H9 (cell line): ENCODE measurements around the gene MRPL28. TPM values are rescaled to one million over a fixed set of nuclear protein-coding genes. Genes with fewer than 3 reads are reported as not detected.
"Not testable (repeated sequence)": the region's sequence is repeated elsewhere in the genome, so short reads cannot be mapped to it uniquely, and the experiment has no call there.

Experiments used
- DNase-seq: peaks from one replicate; pipeline ENCODE4 v3.0.0-alpha.2; 2017
- H2AFZ ChIP-seq: one replicate; pipeline ENCODE4 v1.6.1; 2013; ENCODE audit warnings: mild to moderate bottlenecking, low read length, control low read depth, moderate library complexity
- H2AK5ac ChIP-seq: 2 replicates; pipeline ENCODE4 v1.6.1; 2013; ENCODE audit warnings: low read length, control low read depth, mixed read lengths; ENCODE audit not compliant: insufficient read length
- H2BK120ac ChIP-seq: one replicate; pipeline ENCODE4 v1.6.1; 2013; ENCODE audit warnings: low read depth, mild to moderate bottlenecking, low read length, control low read depth, inconsistent platforms; ENCODE audit not compliant: poor library complexity, severe bottlenecking
- H2BK12ac ChIP-seq: 2 replicates; pipeline ENCODE4 v1.6.1; 2013; ENCODE audit warnings: low read length, control low read depth, mixed read lengths, low read depth; ENCODE audit not compliant: insufficient read length
- H2BK15ac ChIP-seq: 2 replicates; pipeline ENCODE4 v1.6.1; 2013; ENCODE audit warnings: low read depth, low read length, control low read depth
- H2BK20ac ChIP-seq: one replicate; pipeline ENCODE4 v1.6.1; 2013; ENCODE audit warnings: low read depth, mild to moderate bottlenecking, low read length, control low read depth, inconsistent platforms; ENCODE audit not compliant: poor library complexity, severe bottlenecking
- H2BK5ac ChIP-seq: 2 replicates; pipeline ENCODE4 v1.6.1; 2013; ENCODE audit warnings: low read length, control low read depth, mixed read lengths; ENCODE audit not compliant: insufficient read length
- H3K14ac ChIP-seq: 2 replicates; pipeline ENCODE4 v1.6.1; 2013; ENCODE audit warnings: low read length, control low read depth; ENCODE audit not compliant: insufficient read depth
- H3K18ac ChIP-seq: 2 replicates; pipeline ENCODE4 v1.6.1; 2013; ENCODE audit warnings: low read depth, mild to moderate bottlenecking, mixed read lengths, low read length, control low read depth; ENCODE audit not compliant: insufficient read length
- H3K23ac ChIP-seq: 2 replicates; pipeline ENCODE4 v1.6.1; 2013; ENCODE audit warnings: low read length, control low read depth, mixed read lengths, low read depth; ENCODE audit not compliant: insufficient read length
- H3K23me2 ChIP-seq: 2 replicates; pipeline ENCODE4 v1.6.1; 2013; ENCODE audit warnings: low read depth, mild to moderate bottlenecking, mixed read lengths, low read length, control low read depth; ENCODE audit not compliant: insufficient read length, poor library complexity, severe bottlenecking
- H3K27ac ChIP-seq: 2 replicates; pipeline ENCODE4 v1.5.1; 2013; ENCODE audit warnings: low read length, control low read depth, mixed read lengths, low read depth; ENCODE audit not compliant: insufficient read length
- H3K27me3 ChIP-seq: 2 replicates; pipeline ENCODE4 v1.6.1; 2013; ENCODE audit warnings: low read length, control low read depth, inconsistent platforms; ENCODE audit not compliant: insufficient read depth
- H3K4ac ChIP-seq: 2 replicates; pipeline ENCODE4 v1.6.1; 2013; ENCODE audit warnings: low read depth, mild to moderate bottlenecking, control low read depth, inconsistent platforms, low read length, moderate library complexity
- H3K4me1 ChIP-seq: 2 replicates; pipeline ENCODE4 v1.6.1; 2013; ENCODE audit warnings: low read length, control low read depth, inconsistent platforms; ENCODE audit not compliant: insufficient read depth
- H3K4me2 ChIP-seq: 2 replicates; pipeline ENCODE4 v1.6.1; 2013; ENCODE audit warnings: low read length, control low read depth, mixed read lengths; ENCODE audit not compliant: insufficient read length, insufficient read depth
- H3K56ac ChIP-seq: 2 replicates; pipeline ENCODE4 v1.6.1; 2013; ENCODE audit warnings: low read depth, mild to moderate bottlenecking, mixed read lengths, low read length, control low read depth; ENCODE audit not compliant: insufficient read length
- H3K79me1 ChIP-seq: 2 replicates; pipeline ENCODE4 v1.6.1; 2013; ENCODE audit warnings: low read depth, mild to moderate bottlenecking, moderate library complexity, low read length, control low read depth, inconsistent platforms; ENCODE audit not compliant: insufficient read depth, poor library complexity, severe bottlenecking
- H3K79me2 ChIP-seq: 2 replicates; pipeline ENCODE4 v1.6.1; 2013; ENCODE audit warnings: low read length, control low read depth, inconsistent platforms; ENCODE audit not compliant: insufficient read depth
- H3K9ac ChIP-seq: 2 replicates; pipeline ENCODE4 v1.6.1; 2013; ENCODE audit warnings: low read length, control low read depth, mixed read lengths; ENCODE audit not compliant: insufficient read length; ENCODE audit errors: extremely low read depth
- H3K9me3 ChIP-seq: one replicate; pipeline ENCODE4 v1.6.1; 2013; ENCODE audit warnings: low read depth, low read length, inconsistent platforms; ENCODE audit not compliant: control insufficient read depth
- H3T11ph ChIP-seq: one replicate; pipeline ENCODE4 v1.6.1; 2013; ENCODE audit warnings: mild to moderate bottlenecking, low read length, control low read depth, inconsistent platforms
- H4K20me1 ChIP-seq: one replicate; pipeline ENCODE4 v1.6.1; 2013; ENCODE audit not compliant: control insufficient read depth, insufficient read length, insufficient read depth
- H4K5ac ChIP-seq: 2 replicates; pipeline ENCODE4 v1.6.1; 2013; ENCODE audit warnings: low read depth, mild to moderate bottlenecking, mixed read lengths, low read length, control low read depth; ENCODE audit not compliant: insufficient read length
- H4K8ac ChIP-seq: replicated peaks from 2 replicates; pipeline ENCODE4 v1.6.1; 2013; ENCODE audit warnings: low read length, control low read depth, mixed read lengths, low read depth; ENCODE audit not compliant: insufficient read length
- H4K91ac ChIP-seq: 2 replicates; pipeline ENCODE4 v1.6.1; 2013; ENCODE audit warnings: low read depth, mild to moderate bottlenecking, moderate library complexity, mixed read lengths, low read length, control low read depth; ENCODE audit not compliant: insufficient read length
- H3K27ac Mint-ChIP-seq, 3 experiments: 2 replicates in 2 of 3; 3 replicates in 1 of 3; pipeline ENCODE4 v1.8.0; 2020 to 2021; ENCODE audit warnings: mixed read lengths in 3 of 3, mild to moderate bottlenecking in 1 of 3, moderate library complexity in 1 of 3
- H3K27me3 Mint-ChIP-seq: 2 replicates; pipeline ENCODE4 v1.8.0; 2021; ENCODE audit warnings: low read depth, mild to moderate bottlenecking, moderate library complexity, mixed read lengths
- H3K36me3 Mint-ChIP-seq, 3 experiments: 2 replicates in 2 of 3; 3 replicates in 1 of 3; pipeline ENCODE4 v1.8.0; 2020 to 2021; ENCODE audit warnings: low read depth in 3 of 3, mixed read lengths in 3 of 3; ENCODE audit not compliant: insufficient read depth in 1 of 3
- H3K4me1 Mint-ChIP-seq, 2 experiments: 2 replicates each; pipeline ENCODE4 v1.8.0; 2020; ENCODE audit warnings: mixed read lengths in 2 of 2
- H3K4me3 Mint-ChIP-seq, 2 experiments: 2 replicates in 1 of 2; 3 replicates in 1 of 2; pipeline ENCODE4 v1.8.0; 2020 to 2021; ENCODE audit warnings: mild to moderate bottlenecking in 2 of 2, mixed read lengths in 2 of 2, moderate library complexity in 1 of 2
- H3K9me3 Mint-ChIP-seq, 2 experiments: 2 replicates in 1 of 2; 3 replicates in 1 of 2; pipeline ENCODE4 v1.8.0; 2020; ENCODE audit warnings: mild to moderate bottlenecking in 2 of 2, mixed read lengths in 2 of 2, moderate library complexity in 1 of 2
- WGBS: extraction: QIAGEN DNeasy Blood & Tissue Kit; methylation state at CpG from one replicate; pipeline ENCODE4 v1.1.7; 2013; ENCODE audit warnings: missing lambda C conversion rate, low lambda C conversion rate, mixed read lengths; ENCODE audit not compliant: insufficient read length; ENCODE audit errors: extremely low coverage; 5-methylcytosine and 5-hydroxymethylcytosine counted together
- total RNA-seq: library from RNA; stranded (reverse); gene quantifications from 2 replicates; pipeline ENCODE4 v1.2.1, GENCODE V29; 2021
- TF ChIP-seq, protein P1 (sequence below): fragments of 200-600 bp; sonication (generic); conservative IDR thresholded peaks from 3 replicates; pipeline ENCODE4 v1.8.0; 2021; ENCODE audit warnings: antibody characterized with exemption, mild to moderate bottlenecking

Gene MRPL28
- total RNA-seq, 1 experiment from 2014 or later: 154 TPM

DNA sequence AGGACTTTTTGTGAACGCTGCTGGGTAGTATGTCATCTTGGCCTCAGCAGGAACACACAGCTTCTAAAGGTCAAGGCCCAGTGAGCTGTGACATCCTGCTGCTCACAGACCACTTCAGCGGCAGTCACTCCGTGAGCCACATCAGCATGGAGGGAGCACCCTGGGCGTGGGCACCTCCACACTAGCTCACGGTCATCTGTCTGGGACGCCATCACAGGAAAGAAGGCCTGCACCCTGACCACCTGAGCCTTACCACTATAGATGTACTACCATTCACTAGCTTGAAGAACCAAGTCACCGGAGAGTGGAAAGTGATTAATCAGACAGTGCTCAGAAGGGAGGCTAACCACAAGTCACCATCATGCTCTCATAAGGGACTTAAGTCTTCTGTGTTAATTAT, 21.1 kb downstream of the MRPL28 start:
- Mint-ChIP-seq H3K4me1 (peaks cover 4 to 5% of the 10 kb centered on the region in 2 experiments; a peak in 3 of 4 replicates), H3K9me3 (no peaks in the 10 kb centered on the region), H3K4me3 (peak overlapping the region in 1 of 2 experiments; percentile 14; a peak in 2 of 5 replicates), H3K27me3 (no peaks in the 10 kb centered on the region), H3K36me3 (peaks cover 29 to 52% (median 31%) of the 10 kb centered on the region in 3 experiments), H3K27ac (no peak overlapping the region)
- Histone ChIP-seq H2BK15ac (no peak overlapping the region), H3K23me2 (peaks cover 4% of the 10 kb centered on the region), H2AK5ac (no peak overlapping the region), H2AFZ (no peak overlapping the region), H3K23ac (no peak overlapping the region), H3K79me1 (peaks cover 5% of the 10 kb centered on the region), H3K79me2 (peaks cover 28% of the 10 kb centered on the region; the same call in 1 of the 2 replicates), H2BK120ac (no peak overlapping the region), H3K4ac (no peak overlapping the region), H3K9ac (no peak overlapping the region), H2BK12ac (no peak overlapping the region), H3K27ac (no peak overlapping the region), H4K20me1 (no peaks in the 10 kb centered on the region), H2BK20ac (no peak overlapping the region), H3T11ph (no peak overlapping the region), H4K5ac (no peak overlapping the region), H3K18ac (no peak overlapping the region), H3K9me3 (no peaks in the 10 kb centered on the region), H3K4me2 (no peak overlapping the region), H3K4me1 (no peaks in the 10 kb centered on the region), H2BK5ac (no peak overlapping the region), H3K56ac (no peak overlapping the region), H4K8ac (no peak overlapping the region), H4K91ac (no peak overlapping the region), H3K27me3 (no peaks in the 10 kb centered on the region), H3K14ac (no peak overlapping the region)
- WGBS: no CpG with 5 or more reads among the region's 7 CpGs
- TF ChIP-seq, protein P1, sequence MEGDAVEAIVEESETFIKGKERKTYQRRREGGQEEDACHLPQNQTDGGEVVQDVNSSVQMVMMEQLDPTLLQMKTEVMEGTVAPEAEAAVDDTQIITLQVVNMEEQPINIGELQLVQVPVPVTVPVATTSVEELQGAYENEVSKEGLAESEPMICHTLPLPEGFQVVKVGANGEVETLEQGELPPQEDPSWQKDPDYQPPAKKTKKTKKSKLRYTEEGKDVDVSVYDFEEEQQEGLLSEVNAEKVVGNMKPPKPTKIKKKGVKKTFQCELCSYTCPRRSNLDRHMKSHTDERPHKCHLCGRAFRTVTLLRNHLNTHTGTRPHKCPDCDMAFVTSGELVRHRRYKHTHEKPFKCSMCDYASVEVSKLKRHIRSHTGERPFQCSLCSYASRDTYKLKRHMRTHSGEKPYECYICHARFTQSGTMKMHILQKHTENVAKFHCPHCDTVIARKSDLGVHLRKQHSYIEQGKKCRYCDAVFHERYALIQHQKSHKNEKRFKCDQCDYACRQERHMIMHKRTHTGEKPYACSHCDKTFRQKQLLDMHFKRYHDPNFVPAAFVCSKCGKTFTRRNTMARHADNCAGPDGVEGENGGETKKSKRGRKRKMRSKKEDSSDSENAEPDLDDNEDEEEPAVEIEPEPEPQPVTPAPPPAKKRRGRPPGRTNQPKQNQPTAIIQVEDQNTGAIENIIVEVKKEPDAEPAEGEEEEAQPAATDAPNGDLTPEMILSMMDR: no peak
- no peak for DNase-seq

DNA sequence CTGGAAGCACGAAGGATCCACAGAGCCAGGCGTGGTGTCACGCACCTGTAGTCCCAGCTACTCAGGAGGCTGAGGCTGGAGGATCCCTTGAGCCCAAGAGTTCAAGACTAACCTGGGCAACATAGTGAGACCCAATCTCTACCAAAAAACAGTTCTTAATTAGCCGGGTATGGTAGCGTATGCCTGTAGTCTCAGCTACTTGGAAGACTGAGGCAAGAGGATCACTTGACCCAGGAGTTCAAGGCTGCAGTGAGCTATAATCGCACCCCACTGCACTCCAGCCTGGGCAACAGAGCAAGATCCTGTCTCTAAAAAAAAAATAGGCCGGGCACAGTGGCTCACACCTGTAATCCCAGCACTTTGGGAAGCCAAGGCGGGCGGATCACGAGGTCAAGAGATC, 21.8 kb downstream of the MRPL28 start:
- Mint-ChIP-seq H3K36me3 (peaks cover 32 to 58% (median 36%) of the 10 kb centered on the region in 3 experiments), H3K27ac (peak overlapping the region in 1 of 3 experiments; percentile 66; a peak in 1 of 7 replicates)
- not testable (repeated sequence) for H3T11ph ChIP-seq, H3K9me3 Mint-ChIP-seq, H3K23ac ChIP-seq, H3K23me2 ChIP-seq, H3K9me3 ChIP-seq, H2BK5ac ChIP-seq, H2AFZ ChIP-seq, H4K91ac ChIP-seq, H3K27me3 ChIP-seq, H3K4me3 Mint-ChIP-seq, H2BK20ac ChIP-seq, H4K8ac ChIP-seq, H3K56ac ChIP-seq, H3K14ac ChIP-seq, H3K4me1 Mint-ChIP-seq, H3K4me1 ChIP-seq, DNase-seq, H3K27ac ChIP-seq, H3K9ac ChIP-seq, H3K27me3 Mint-ChIP-seq, H4K20me1 ChIP-seq, H2AK5ac ChIP-seq, H3K18ac ChIP-seq, H3K4ac ChIP-seq, H3K79me1 ChIP-seq, H3K4me2 ChIP-seq, H2BK15ac ChIP-seq, H2BK120ac ChIP-seq, H2BK12ac ChIP-seq, H4K5ac ChIP-seq
- no CpG with 5 or more reads among the region's 10 CpGs for WGBS
- peaks cover 28% of the 10 kb centered on the region; the same call in 1 of the 2 replicates for H3K79me2 ChIP-seq
